Cerebellar nuclear complex (tissue), 1 donor: ENCODE data around the gene GMCL2.
"Not testable (repeated sequence)": the region's sequence is repeated elsewhere in the genome, so short reads cannot be mapped to it uniquely, and the experiment has no call there.

Experiments used
- DNase-seq, 2 experiments: peaks; one replicate each; lab custom pipeline; 2025; lab: John Stamatoyannopoulos, UW

Gene GMCL2, protein sequence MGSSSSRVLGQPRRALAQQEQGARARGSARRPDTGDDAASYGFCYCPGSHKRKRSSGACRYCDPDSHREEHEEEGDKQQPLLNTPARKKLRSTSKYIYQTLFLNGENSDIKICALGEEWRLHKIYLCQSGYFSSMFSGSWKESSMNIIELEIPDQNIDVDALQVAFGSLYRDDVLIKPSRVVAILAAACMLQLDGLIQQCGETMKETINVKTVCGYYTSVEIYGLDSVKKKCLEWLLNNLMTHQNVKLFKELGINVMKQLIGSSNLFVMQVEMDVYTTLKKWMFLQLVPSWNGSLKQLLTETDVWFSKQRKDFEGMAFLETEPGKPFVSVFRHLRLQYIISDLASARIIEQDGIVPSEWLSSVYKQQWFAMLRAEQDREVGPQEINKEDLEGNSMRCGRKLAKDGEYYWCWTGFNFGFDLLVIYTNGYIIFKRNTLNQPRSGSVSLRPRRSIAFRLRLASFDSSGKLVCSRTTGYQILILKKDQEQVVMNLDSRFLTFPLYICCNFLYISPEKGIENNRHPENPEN

GRCh38 chr5:178187014-178187413, at the start of gene GMCL2:
GMCL2 (minus strand) TSS chr5:178187371; CDS start chr5:178187299, 72 bp downstream.
- DNase-seq: no peak

DNA sequence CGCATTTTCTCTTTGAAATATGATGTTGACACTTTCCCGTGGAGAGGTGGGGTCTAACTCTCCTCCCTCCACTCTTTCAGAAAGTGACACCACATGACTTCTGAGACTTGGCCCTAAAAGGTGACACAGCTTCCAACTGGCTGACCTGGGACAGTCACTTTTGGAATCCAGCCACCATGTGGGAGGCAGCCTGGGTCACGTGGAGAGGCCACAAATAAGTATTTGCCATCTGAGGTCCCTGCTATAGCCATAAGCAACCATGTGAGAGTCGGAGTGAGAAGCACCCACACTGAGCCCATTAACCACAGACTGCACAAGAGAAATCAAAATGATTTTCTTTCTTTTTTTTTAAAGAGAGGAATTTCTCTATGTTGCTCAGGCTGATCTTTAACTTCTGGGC, 49.5 kb upstream of the GMCL2 start:
- DNase-seq: no peak

- no peak for DNase-seq
Measured at GRCh38 chr5:178236126-178236525, 49.0 kb upstream of the GMCL2 start.

- no peak for DNase-seq
Measured at GRCh38 chr5:178235588-178235974, 48.4 kb upstream of the GMCL2 start.

GRCh38 chr5:178234750-178235587, 47.8 kb upstream of the GMCL2 start:
- DNase-seq: no peak

- no peak for DNase-seq
Measured at GRCh38 chr5:178234121-178234749, 47.1 kb upstream of the GMCL2 start.

DNA sequence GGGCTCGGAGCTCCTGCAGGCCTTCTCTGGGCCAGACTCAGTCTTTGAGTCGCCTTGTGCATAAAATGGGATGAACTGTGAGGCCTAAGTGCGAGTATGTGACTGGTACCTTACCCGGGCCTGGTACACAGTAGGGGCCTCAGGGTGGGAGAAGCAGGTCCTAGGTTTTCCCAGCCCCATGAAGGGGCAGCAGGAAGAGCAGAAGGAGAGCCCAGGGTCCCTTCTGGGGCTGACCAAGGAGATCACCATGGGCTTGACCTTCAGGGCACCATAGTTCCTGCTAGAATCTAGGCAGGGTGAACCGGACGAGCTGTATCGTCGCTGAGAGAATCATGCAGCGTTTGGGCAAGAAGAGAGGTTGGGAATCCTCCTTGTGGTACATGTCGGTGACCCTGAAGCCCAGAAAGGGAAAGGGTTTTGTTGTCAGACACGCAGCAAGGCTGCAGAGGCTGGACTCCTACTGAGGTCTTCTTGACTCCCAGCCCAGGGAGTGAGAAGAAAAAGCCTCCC, 45.8 kb upstream of the GMCL2 start:
- no peak for DNase-seq

DNA sequence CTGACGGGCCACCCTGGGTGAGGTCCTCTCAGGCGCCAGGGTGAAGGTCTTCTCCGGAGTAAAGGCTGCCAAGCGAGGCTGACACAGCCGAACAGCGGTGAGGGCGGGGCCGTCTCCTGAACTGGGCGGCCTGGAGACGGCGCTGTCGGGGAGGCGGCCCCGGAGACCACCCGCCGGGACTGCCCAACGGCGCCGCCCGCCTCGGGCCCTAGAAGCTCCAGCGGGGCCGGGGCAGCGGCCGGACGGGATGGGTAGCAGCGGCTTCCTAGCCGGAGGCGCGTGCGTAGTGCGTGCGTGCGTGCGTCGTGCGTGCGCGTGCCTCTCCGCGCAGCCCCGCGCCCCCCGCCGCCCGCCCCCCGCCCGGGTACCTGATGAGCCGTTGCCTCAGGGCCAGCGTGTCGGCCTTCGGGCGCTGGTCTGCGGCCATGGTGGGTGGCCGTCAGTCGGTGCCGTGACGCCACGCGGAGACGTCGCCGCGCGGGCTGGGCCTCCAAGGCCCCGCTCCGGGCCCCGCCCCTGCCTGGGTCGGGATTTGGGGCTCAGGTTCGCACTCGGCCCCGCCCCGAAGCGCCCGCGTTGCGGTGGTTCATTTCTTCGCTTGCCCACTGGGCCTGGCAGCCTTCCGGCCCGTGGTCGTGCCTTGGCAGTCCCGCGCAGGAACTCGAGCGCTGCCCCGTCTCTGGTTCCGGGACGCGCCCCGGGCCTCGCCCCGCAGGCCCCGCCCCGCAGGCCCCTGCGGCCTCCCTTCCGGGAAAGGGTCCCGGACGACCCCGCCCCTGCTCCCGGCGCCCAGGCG, 45.2 kb upstream of the GMCL2 start, which contains the start of gene PHYKPL:
Gene PHYKPL (minus strand): TSS at position 679 of the 796 bp plus-strand sequence. CDS start 252 bp downstream, at position 427.
- DNase-seq: no peak

DNA sequence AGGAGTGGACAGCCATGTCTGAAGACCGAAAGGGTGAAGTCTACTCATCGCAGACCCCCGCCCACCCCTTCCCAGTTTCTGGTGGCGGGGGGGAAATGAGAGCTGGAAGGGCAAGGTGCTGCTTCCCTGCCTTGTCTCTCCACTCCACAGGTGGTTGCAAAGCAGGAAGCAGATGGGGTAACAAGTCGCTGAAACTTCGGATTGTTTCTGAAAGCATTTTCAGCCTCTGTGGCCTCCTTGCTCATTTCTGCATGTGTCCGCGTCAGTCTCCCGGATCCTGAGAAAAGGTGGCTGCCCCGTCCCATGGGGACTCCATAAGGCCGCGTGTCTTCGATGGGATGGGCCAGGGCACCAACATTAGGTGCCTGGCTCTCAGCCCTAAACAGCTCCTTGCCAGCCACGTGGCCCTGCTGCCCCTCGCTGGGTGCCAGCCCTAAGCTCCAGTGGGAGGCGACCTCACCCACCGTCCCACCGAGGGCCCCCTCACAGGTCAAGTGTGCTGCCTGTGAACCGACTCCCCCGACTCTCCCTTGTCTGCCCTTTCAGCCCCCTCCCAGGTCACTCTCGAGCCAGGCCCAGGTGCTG, 44.5 kb upstream of the GMCL2 start:
- DNase-seq: no peak

DNA sequence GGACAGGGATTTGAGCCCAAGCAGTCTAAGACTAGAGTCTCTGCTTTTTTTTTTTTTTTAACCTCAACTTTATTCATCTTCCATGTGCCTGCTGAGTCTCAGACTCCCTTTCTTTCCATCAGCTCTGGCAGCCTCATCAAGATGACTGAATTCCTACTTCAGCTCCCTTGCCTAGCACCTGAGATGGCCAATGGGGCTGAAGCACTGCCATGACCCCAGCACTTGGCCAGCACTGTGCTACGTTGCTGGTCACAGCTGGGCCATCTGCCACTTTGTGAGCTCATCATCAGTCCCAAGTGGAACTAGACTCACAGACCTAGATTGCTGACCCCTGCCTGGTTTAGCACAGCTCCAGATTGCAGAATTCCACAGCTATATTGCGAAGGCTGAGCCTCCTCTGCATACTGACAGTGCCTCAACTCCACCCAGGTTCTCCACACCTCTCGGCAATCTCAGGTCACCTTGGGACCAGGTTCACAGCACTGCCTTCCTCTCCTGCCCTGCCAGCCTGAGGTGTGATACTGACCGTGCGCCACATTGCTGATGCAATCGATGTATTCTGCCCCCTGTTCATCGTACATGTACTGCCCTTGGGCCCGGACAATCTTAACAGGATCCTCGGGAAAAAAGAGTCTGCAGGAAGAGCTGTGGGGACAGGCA, 43.8 kb upstream of the GMCL2 start:
- no peak for DNase-seq

DNA sequence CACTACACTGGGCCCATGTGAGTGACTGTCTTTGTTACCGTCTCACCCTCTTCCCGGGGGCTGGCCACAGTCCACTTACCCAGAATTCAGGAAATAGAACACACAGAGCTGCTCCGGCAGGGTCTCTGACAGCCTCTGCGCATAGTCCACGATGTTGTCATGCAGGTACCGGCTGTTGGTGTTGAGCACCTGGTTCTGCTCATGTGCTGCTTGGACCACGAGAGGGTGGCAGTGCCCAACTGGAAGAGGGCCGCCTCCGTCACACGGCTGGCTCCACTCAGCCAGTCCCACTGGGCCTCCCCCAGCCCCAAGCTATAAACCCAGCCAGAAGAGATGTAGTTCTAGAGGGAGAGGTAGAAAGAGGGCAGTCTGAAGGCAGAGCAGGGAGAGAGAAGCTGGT, 42.7 kb upstream of the GMCL2 start:
- DNase-seq: no peak

GRCh38 chr5:178229111-178229510, 41.9 kb upstream of the GMCL2 start:
- not testable (repeated sequence) for DNase-seq

DNA sequence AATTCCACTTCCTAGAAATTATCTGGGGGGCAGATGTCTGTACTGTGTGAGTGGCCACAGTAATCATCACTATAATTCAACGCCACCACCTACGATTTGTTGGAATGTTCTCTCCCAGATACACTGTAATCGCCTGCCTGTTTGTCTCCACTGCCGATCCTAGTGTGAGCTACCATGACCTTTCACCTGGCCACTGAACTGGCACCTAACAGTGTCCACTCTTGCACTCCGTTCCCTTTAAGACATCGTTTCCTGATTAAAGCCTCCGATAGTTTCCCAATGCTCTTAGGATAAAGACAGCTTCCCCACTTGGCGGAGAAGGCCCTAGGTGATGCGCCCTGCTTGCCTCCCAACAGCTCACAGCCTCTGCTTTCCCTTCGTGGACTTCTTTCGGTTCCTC, 41.4 kb upstream of the GMCL2 start:
- no peak for DNase-seq

GRCh38 chr5:178227929-178228328, 40.8 kb upstream of the GMCL2 start:
- DNase-seq: no peak

DNA sequence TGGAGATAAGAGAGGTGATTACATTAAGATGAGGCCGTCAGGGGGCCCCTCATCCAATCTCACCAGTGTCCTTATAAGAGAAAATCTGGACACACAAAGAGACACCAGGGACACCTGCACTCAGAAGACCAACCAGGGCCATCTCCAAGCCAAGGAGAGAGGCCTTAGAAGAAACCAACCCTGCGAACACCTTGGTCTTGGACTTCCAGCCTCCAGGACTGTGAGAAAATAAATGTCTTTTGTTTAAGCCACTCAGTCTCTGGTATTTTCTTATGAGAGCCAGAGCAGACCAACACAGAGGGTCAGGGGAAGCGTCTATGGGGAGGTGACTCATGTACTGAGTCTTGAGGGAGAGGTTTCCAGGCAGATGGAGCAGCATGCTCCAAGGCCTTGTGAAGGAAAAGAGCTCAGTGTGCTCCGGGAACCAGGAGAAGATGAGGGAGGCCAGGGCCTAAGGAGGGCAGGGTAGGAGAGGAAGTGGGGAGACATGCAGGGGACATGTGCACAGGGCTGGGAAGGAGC, 40.0 kb upstream of the GMCL2 start:
- no peak for DNase-seq

GRCh38 chr5:178225174-178225573, 38.0 kb upstream of the GMCL2 start:
- no peak for DNase-seq

DNA sequence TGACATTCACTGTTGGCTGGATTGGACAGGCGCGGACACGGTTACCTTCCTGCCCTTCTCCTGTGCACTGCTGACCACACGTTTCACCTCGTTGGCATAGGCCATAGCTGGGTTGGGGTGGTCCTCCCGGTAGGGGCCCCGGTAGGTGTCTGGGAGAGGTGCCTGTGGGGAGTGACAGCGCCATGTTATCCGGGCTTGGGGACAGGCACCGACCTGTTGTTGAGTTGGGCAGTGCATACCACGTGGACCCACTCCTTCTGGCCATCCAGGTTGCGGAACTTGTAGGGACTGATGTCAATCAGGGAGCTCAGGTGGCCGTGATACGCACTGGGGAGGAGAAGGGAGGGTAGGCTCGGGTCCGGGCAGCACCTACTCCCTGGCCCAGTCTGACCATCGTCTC, 37.2 kb upstream of the GMCL2 start:
- DNase-seq: no peak

DNA sequence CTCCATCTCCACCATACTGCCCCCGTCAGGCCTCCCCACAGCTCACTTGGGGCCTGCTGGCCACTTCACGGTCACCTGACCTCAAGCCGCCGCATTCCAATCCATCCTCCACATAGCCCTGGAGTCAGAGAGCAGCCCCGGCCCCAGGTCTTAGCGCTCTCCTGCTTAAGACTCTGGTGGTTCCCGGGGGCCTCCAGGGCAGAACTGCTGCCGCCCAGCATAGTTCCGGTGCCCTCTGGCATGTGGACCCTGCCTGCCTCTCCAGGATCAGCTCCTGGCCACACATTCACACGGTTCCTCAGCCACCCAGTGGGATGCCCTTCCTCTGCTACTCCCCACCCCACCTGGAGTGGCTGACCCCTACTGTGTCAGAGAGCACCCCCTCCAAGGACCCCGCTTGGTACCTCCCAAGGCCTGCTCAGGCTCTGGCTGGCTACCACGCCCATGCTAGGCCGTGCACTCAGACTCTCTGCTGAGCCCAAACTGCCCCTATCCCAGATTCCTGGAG, 36.7 kb upstream of the GMCL2 start:
- no peak for DNase-seq

- no peak for DNase-seq
Measured at GRCh38 chr5:178223196-178223773, 36.1 kb upstream of the GMCL2 start.
